GM13977 (cell line): ENCODE measurements around the gene ZNF485.
"Not testable (repeated sequence)": the region's sequence is repeated elsewhere in the genome, so short reads cannot be mapped to it uniquely, and the experiment has no call there.

Experiments
- DNase-seq: peaks from one replicate; pipeline ENCODE4 v3.0.0; 2012; ENCODE audit warnings: low spot score
- in situ Hi-C: fragments of 300-500 bp; cut with MboI; formaldehyde crosslinking; loops from one replicate; pipeline ENCODE4 v1.12.0; 2022; ENCODE audit warnings: low sequenced_read_pairs, low pct_unique_long_range_greater_than_20kb, mixed read lengths, inconsistent platforms; ENCODE audit not compliant: unreplicated experiment
- TF ChIP-seq, protein P1 (sequence below): IDR thresholded peaks from 2 replicates; pipeline ENCODE4 v1.5.1; 2012; ENCODE audit warnings: mild to moderate bottlenecking, control low read depth; ENCODE audit not compliant: insufficient read depth; ENCODE audit errors: extremely low read depth, missing control alignments

Gene ZNF485

DNA sequence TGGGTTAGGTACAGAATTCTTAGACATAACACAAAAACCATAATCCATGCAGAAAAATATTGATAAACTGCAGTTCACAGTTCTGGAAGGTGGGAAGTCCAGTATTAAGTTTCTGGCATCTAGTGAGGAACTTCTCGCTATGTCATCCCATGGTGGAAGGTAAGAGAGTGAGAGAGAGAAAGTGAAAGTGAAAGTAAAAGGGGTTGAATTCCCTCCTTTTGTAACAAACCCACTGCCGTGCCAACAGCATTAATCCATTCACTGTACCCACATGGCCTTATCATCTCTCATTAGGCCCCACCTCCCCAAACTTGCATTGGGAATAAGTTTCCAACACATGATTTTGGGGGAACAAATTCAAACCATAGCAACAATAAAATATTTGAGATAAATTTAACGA, 17.1 kb downstream of the ZNF485 start:
- in situ Hi-C loops, result no loop called here
- DNase-seq, result no peak
- TF ChIP-seq, protein P1, sequence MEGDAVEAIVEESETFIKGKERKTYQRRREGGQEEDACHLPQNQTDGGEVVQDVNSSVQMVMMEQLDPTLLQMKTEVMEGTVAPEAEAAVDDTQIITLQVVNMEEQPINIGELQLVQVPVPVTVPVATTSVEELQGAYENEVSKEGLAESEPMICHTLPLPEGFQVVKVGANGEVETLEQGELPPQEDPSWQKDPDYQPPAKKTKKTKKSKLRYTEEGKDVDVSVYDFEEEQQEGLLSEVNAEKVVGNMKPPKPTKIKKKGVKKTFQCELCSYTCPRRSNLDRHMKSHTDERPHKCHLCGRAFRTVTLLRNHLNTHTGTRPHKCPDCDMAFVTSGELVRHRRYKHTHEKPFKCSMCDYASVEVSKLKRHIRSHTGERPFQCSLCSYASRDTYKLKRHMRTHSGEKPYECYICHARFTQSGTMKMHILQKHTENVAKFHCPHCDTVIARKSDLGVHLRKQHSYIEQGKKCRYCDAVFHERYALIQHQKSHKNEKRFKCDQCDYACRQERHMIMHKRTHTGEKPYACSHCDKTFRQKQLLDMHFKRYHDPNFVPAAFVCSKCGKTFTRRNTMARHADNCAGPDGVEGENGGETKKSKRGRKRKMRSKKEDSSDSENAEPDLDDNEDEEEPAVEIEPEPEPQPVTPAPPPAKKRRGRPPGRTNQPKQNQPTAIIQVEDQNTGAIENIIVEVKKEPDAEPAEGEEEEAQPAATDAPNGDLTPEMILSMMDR, result no peak

DNA sequence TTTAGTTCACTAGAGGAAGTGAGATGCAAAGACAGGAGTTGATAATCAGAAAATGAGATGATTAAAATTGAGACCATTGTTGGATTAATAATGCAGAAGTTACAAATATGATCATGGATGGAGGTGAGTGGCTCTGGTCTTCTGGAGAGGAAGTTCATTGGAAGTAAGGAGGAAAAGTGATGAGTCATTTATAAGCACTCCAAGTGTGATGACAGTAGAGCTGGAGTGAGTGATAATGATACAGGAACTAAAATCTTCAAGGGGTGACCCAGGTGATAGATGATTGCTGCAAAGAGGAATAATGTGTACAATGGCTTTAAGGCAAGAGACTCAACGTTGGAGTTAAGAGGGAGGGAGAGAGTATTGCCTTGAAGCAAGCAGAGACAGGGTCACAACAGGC, 21.7 kb downstream of the ZNF485 start:
- TF ChIP-seq, protein P1, result no peak
- in situ Hi-C loops, result no loop called here
- no peak for DNase-seq

DNA sequence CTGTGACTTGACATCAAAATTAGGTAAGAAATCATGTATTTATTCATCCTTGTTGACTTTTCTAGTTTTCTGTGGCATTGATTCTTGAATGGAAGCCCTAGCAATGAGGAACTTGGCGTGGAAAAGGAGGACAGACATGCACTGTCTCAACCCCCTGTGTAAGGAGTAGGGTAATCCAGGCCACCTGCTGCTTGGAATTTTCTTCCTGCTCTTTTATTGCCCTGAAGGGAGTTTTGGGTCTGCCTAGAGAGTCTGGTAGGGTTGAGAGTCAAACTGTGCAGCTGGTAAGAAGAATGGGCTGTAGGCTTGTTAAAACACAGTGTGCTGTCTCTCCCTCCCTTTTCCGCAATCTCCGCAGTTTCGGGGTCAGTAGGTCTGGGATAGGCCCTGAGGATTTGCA, 22.7 kb downstream of the ZNF485 start:
- TF ChIP-seq, protein P1, result no peak
- in situ Hi-C loops, result no loop called here
- no peak for DNase-seq

DNA sequence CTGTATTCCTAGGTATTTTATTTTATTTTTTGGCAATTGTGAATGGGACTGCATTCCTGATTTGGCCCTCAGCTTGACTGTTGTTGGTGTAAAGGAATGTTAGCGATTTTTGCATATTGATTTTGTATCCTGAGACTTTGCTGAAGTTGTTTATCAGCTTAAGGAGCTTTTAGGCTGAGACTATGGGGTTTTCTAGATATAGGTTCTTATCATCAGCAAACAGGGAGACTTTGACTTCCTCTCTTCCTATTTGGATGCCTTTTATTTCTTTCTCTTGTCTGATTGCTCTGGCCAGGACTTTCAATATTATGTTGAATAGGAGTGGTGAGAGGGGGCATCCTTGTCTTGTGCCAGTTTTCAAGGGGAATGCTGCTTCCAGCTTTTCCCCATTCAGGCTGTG, 29.6 kb downstream of the ZNF485 start:
- in situ Hi-C loops, DNase-seq: not testable (repeated sequence)

DNA sequence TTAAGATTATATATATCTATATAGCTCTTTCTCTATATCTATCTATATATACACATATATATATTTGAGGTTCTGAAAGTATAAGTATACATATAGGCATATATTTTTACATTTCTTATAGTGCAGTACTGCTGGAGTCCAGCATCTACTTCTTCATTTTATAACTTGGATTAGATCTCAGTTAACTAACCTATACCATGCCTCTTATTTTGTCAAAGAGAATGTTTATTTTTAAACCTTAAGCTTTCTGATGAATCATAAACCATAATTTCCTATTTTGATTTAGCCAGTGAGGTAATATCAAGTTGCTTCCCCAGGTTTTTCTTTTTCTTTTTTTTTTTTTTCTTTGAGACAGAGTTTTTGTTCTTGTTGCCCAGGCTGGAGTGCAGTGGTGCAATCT, 34.4 kb downstream of the ZNF485 start:
- TF ChIP-seq, protein P1, result no peak
- in situ Hi-C loops, result no loop called here
- no peak for DNase-seq

DNA sequence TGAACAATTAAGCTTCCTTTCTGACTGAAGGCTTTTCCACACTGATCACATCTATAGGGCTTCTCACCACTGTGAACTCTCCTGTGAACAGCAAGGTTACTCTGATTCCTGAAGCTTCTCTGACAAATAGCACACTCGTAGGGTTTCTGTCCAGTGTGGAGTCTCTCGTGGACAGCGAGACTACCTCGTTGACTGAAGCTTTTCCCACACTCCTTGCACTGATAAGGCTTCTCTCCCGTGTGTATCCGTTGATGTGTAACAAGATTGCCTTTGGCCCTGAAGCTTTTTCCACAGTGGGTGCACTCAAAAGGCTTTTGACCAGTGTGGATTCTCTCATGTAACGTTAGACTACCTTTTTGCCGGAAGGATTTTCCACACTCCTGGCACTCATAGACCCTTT, 38.0 kb downstream of the ZNF485 start:
- TF ChIP-seq, protein P1, result no peak
- no peak for DNase-seq
- in situ Hi-C loops, result no loop called here

DNA sequence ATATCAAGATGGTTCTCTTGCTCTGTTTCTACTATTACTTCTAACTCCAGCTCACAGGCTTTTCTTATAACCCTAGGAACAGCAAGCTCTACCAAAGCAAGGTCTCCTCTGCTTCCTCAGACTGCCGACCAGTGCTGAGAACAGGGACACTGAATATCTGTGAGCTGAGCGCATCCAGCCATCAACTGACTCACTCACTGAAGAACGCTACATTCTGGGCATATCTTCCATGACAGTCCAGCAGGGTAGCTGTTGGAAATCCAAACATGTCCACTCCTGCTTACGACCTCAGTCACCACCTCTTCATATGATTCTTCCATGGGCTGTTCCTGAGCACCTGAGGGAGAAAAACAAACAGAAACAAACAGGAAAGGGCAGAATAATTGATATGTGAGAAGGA, 39.6 kb downstream of the ZNF485 start:
- TF ChIP-seq, protein P1, result no peak
- DNase-seq, result no peak
- in situ Hi-C loops, result no loop called here
